CMK (cell line): ENCODE data around the gene KISS1.
A peak's percentile ranks its signal among the peaks of the same experiment; 100 is the strongest.

Experiments used
- DNase-seq: peaks from one replicate; pipeline ENCODE4 v3.0.0-alpha.2; 2010; ENCODE audit warnings: low read depth

KISS1 gene

GRCh38 chr1:204218552-204218951 lies 22.3 kb upstream of the KISS1 start:
- no peak for DNase-seq

DNA sequence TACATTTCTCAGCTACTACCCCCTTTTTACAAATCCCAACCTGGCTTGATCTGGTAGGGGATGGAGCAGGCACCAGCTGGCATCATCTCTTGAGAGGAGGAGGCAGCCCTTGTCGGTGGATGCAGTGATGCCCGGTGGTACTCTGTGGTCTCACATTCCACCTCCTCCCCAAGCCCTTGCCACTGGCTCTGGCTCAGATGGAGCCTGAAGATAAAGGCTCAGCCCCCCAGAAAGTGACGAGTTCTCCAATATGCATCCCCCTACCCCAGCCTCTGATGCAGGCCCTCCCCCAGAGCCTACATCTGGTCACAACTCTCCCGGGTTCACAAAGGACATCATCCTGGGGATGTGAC lies 21.3 kb upstream of the KISS1 start:
- DNase-seq, result no peak

DNA sequence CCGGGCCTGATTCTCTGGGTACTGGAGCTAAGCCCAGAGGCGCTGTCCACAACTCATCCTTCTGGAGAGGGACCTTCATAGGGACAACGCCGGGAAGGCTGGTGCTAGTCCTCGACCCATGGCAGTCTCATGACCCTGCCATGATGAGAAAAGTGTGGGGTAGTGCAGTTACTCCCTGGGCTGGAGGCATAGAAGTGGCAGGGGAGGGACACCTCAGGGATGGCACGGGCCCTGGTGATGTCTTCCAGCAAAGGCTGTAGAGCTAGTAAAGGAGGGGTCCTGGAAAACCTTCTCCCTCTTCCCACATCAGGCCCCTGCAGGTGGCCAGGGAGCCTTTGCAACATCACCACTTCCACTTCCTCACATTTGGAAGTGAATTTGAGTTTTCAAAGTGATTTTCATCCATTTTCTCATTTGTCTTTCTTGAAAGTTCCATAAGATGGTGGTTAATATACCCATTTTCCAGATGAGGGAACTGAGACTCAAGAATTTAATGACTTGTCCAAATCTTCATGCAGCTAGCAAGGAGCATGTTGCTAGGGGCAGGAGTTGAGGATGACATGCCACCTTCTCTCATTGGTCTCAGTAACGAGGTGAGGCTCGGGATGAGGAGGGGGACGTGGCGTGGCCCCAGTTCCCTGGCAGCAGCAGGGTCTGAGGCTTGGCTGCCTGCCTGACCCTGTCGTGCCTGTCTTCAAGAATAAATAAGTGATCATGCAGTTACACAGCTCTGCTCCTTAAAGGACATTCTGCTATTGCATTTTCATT lies 20.8 kb upstream of the KISS1 start:
- no peak for DNase-seq

DNA sequence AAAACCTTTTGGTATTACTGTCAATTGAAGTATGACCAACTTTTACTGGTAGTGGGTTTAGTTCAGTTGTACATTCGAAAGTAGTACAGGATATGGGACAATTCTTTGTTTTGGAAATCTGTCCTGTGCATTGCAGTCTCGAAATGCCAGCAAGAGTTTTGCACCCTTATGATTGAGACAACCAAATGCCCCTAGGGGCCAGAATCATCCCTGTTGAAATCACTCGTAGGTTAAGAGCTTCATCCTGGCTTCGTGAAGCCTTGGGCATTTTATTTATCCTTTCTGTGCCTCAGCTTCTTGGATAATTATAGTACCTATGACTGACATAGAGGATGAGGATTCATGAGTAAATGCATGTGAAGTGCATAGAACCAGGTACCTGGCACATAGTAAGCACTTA lies 19.9 kb upstream of the KISS1 start:
- no peak for DNase-seq

- DNase-seq, result no peak
Observed at GRCh38 chr1:204213668-204214662, 17.7 kb upstream of the KISS1 start, which contains the start of gene GOLT1A. TSS of gene GOLT1A (minus strand) at chr1:204213988. CDS start at chr1:204213906, 82 bp downstream.

GRCh38 chr1:204212715-204213114 lies 16.4 kb upstream of the KISS1 start:
- DNase-seq, result no peak

DNA sequence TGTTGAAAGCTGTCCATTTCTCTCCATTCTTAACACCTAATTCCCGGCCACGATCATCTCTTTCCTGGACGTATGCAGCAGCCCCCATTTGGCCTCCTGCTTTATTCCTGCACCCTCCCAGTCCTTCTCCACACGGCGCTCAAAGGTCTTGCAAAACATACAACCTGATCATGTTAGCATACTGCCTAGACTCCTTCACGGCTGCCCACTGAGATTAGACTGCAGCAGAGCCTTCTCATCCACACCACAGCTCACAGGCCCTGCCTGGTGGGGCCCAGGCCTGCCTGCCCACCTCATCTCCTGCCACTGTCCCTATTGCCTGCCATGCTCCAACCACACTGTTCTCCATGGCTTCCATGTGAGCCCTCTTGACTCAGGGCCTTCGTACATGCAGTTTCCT lies 14.8 kb upstream of the KISS1 start:
- DNase-seq, result no peak

GRCh38 chr1:204207136-204207616 lies 10.9 kb upstream of the KISS1 start:
- no peak for DNase-seq

DNA sequence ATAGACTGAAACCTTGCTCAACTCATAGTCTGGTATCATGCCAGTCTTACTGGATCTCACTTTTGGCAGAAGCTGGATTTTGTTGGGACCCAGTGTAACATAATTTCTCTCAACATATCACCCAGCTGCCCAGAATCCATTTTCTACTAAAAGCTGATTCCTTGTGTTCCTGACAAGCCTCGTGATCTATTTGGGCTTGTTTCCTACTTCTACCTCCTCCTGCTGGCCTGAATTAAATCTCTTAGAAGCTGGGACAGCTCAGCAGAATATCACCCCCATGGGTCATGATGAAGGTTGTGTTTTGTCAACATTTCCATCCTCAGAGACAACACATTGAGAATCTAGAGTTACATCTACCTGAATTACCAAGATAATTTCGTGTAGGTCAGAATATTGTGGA lies 9.8 kb upstream of the KISS1 start:
- no peak for DNase-seq

GRCh38 chr1:204205486-204205885 lies 9.2 kb upstream of the KISS1 start:
- no peak for DNase-seq

DNA sequence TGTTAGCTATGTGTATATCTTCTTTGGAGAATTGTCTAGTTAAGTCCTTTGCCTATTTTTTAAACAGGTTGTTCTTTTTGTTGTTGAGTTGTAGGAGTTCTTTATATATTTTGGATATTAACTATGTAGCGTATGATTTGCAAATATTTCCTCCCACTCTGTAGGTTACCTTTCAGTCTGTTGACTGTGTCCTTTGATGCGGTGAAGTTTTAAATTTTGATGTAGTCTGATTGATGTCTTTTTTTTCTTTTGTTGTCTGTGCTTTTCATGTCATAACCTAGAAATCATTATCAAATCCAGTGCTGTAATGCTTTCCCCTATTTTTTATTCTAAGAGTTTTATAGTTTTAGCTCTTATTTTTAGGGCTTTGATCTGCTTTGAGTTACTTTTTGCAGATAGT lies 8.7 kb upstream of the KISS1 start:
- no peak for DNase-seq

GRCh38 chr1:204203206-204203767 lies 7.0 kb upstream of the KISS1 start:
- DNase-seq, result no peak

DNA sequence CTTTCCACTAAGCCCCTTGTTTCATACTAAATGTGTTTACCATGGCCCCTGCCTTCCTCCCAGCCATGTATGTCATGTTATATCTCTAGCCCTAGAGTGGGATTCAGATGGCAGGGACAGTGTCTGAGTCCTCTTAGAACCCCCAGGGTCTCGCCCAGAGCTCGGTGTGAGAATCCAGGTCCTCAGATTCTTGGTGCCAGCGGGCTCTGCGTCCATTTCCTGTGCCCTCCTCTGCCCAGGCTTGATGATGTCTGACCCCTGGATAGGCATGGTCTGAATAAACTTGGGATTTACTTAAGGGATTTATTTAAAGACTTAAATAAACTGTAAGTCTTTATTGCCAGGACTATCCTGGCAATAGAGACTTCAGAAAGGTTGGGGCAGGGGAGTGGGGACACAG lies 6.2 kb upstream of the KISS1 start:
- no peak for DNase-seq

DNA sequence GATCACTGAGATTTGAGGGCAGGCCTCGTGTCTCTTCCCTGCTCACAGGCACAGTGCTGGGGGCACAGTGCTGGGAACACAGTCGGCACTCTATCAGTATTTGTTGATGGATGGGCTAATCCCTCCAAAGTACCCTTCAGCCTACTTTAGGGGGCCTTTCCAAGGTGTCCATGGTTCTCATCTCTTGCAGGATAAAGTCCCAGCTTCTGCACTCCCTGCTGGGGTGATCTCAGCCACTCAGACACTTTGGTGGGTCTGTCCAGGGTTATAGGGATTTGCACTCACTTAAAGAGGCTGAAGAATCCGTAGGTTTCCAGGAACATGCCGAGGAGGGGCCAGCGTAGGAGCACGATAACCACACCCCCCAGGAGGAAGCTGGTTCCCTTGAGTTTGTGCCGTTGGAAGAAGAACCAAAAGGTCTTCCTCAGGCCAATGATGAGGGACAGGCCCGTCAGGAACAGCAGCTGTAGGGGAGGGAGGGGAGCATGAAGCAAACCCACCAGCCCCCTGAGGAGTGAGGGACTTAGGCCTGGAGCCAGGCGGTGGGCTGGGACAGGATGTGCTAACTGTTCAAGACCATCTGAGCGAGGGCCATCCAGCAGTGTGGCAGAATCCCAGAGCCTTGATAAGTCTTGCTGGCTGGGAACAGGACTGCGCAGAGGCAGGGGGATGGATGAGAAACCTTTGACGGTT lies 5.2 kb upstream of the KISS1 start:
- DNase-seq, result no peak

DNA sequence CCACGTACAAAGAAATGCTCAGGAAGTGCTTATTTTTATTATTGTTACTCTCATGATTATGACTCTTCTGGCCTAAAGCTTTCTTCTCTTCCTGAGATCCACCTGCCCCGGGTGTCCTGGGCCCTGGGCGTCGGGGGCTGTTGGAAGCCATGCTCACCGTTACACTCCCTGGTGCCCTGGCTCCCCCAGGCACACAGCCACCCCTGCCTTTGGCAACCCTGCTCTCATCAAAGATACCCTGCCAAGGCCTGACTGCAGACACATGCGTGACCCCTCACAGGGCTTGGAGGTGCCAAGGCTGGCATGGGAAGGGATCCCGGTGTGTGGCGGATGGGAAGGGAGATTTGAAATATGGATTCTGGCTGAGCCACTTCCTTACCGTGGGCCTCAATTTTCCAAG lies 3.3 kb upstream of the KISS1 start:
- DNase-seq, result no peak

DNA sequence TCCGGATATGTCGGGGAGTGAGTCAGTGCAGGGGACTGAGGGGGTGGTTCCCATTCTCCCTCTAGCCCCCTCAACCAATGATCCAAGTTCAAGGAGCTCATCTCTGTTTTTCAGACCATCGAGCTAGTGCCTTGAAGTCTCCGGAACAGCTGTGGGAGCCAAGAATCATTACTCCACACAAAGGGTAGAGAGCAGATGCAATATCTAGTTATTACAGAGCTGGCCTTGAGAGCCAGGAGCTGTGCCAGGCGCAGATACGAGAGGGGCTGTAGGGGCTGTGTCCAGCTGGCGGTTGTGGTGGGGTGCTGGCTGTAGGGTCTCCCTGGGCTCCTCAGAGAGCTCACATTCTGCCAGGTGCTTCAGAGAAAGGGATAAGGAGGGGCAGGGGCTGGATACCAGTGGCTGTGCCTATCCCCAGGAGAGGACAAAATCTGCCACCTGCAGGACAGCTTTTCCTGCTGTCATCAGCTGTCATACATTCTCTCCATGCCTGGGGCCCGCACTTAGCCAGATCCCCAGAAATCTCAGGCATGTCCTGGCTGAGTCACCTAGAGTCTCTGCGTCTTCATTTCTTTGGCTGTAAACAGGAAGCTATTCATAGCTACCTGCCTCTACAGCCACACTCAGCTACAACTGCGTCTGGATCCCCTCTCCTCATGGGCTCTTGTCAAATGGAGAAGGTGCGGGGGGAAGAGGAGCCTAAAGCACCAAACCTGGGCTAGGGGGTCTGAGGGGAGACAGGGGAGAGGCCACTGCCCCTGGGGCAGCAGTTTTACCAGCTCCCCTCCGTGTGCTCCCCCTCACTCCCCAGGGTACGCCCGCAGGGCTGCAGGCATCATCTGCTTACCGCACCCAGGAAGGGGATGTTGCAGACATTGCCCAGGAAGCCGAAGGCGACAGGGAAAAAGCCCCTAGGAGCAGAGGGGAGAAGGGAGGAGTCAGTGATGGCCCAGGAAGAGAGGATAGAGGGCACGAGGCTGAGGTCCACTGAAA lies 2.4 kb upstream of the KISS1 start:
- DNase-seq, result no peak

DNA sequence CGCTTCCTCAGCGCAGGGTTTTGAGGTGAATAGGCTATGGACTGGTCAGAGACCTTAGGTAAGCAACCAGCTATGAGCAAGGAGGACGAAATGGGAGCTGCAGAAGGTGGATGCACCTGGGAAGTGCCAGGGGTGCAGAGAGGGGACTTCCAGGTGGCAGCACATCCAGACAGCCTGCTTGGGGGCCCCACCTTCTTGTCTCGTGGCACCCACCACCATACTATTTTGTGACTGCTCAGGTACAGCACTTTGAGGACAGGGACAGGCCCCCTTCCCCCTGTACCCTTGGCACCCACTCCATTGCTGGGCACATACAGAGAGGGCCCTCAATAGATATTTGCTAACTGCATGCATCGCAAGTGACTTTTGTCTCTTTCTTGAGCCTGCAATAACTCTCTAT lies 777 bp upstream of the KISS1 start:
- no peak for DNase-seq

GRCh38 chr1:204194771-204195170 lies 1.5 kb downstream of the KISS1 start:
- DNase-seq, result peak; percentile 76

DNA sequence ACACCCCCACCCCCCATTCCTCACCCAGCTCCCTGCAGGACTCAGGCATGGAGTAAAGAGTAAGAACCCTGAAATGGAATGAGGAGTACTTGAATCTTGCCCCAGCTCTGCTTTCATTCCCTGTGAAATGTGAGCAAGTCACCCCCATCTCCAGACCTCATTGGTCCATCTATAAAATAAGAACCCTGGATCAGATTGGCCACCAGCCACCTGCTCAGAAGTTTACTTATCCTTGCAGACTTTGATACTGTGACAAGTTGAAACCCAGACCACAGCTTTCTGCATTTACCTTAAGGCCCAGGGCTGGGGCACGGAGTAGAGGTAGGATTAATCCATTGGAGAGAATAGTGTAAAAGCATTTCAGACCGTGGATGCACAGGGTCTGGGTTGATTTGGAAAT lies 2.2 kb downstream of the KISS1 start:
- DNase-seq, result no peak

DNA sequence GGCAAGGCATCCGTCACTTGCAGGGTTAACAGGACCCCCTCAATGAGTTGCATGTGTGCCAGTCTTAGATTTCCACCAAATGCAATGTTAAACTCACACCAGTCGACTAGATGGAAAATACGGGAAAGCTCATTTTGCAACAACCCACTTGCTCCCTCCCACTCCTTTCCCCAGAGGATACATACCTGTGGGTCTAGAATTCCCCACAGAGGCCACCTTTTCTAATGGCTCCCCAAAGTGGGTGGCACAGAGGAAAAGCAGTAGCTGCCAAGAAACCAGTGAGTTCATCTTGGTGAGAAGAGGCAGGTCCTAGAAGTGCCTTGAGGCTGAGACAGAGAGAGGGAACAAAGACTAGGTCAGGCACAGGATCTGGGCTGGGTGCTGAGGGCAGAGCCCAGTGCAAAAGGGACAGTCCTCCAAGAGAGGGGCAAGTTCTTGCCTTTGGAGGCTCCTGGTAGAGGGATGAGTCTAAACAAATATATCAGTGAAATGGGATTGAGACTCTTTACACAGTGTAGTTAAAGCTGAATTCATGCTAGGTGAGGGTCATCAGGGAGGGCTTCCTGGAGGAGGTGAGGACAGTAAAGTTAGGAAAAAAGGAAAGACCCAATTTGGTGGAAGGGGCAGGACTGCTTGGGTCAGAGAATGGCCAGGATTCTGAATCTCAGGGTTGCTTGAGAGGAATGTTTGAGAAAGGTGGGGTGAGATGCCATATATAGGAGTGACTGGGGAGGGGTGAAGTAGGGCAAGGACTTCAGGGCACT lies 3.5 kb downstream of the KISS1 start:
- DNase-seq, result no peak
